H9 (cell line): ENCODE results near the gene DYNC2H1. TPM values are rescaled to one million over a fixed set of nuclear protein-coding genes. Genes with fewer than 3 reads are reported as not detected.

Experiments used
- DNase-seq: peaks from one replicate; pipeline ENCODE4 v3.0.0-alpha.2; 2017
- H2AFZ ChIP-seq: one replicate; pipeline ENCODE4 v1.6.1; 2013; ENCODE audit warnings: mild to moderate bottlenecking, low read length, control low read depth, moderate library complexity
- H2AK5ac ChIP-seq: 2 replicates; pipeline ENCODE4 v1.6.1; 2013; ENCODE audit warnings: low read length, control low read depth, mixed read lengths; ENCODE audit not compliant: insufficient read length
- H2BK120ac ChIP-seq: one replicate; pipeline ENCODE4 v1.6.1; 2013; ENCODE audit warnings: low read depth, mild to moderate bottlenecking, low read length, control low read depth, inconsistent platforms; ENCODE audit not compliant: poor library complexity, severe bottlenecking
- H2BK12ac ChIP-seq: 2 replicates; pipeline ENCODE4 v1.6.1; 2013; ENCODE audit warnings: low read length, control low read depth, mixed read lengths, low read depth; ENCODE audit not compliant: insufficient read length
- H2BK15ac ChIP-seq: 2 replicates; pipeline ENCODE4 v1.6.1; 2013; ENCODE audit warnings: low read depth, low read length, control low read depth
- H2BK20ac ChIP-seq: one replicate; pipeline ENCODE4 v1.6.1; 2013; ENCODE audit warnings: low read depth, mild to moderate bottlenecking, low read length, control low read depth, inconsistent platforms; ENCODE audit not compliant: poor library complexity, severe bottlenecking
- H2BK5ac ChIP-seq: 2 replicates; pipeline ENCODE4 v1.6.1; 2013; ENCODE audit warnings: low read length, control low read depth, mixed read lengths; ENCODE audit not compliant: insufficient read length
- H3K14ac ChIP-seq: 2 replicates; pipeline ENCODE4 v1.6.1; 2013; ENCODE audit warnings: low read length, control low read depth; ENCODE audit not compliant: insufficient read depth
- H3K18ac ChIP-seq: 2 replicates; pipeline ENCODE4 v1.6.1; 2013; ENCODE audit warnings: low read depth, mild to moderate bottlenecking, mixed read lengths, low read length, control low read depth; ENCODE audit not compliant: insufficient read length
- H3K23ac ChIP-seq: 2 replicates; pipeline ENCODE4 v1.6.1; 2013; ENCODE audit warnings: low read length, control low read depth, mixed read lengths, low read depth; ENCODE audit not compliant: insufficient read length
- H3K23me2 ChIP-seq: 2 replicates; pipeline ENCODE4 v1.6.1; 2013; ENCODE audit warnings: low read depth, mild to moderate bottlenecking, mixed read lengths, low read length, control low read depth; ENCODE audit not compliant: insufficient read length, poor library complexity, severe bottlenecking
- H3K27ac ChIP-seq: 2 replicates; pipeline ENCODE4 v1.5.1; 2013; ENCODE audit warnings: low read length, control low read depth, mixed read lengths, low read depth; ENCODE audit not compliant: insufficient read length
- H3K27me3 ChIP-seq: 2 replicates; pipeline ENCODE4 v1.6.1; 2013; ENCODE audit warnings: low read length, control low read depth, inconsistent platforms; ENCODE audit not compliant: insufficient read depth
- H3K4ac ChIP-seq: 2 replicates; pipeline ENCODE4 v1.6.1; 2013; ENCODE audit warnings: low read depth, mild to moderate bottlenecking, control low read depth, inconsistent platforms, low read length, moderate library complexity
- H3K4me1 ChIP-seq: 2 replicates; pipeline ENCODE4 v1.6.1; 2013; ENCODE audit warnings: low read length, control low read depth, inconsistent platforms; ENCODE audit not compliant: insufficient read depth
- H3K4me2 ChIP-seq: 2 replicates; pipeline ENCODE4 v1.6.1; 2013; ENCODE audit warnings: low read length, control low read depth, mixed read lengths; ENCODE audit not compliant: insufficient read length, insufficient read depth
- H3K56ac ChIP-seq: 2 replicates; pipeline ENCODE4 v1.6.1; 2013; ENCODE audit warnings: low read depth, mild to moderate bottlenecking, mixed read lengths, low read length, control low read depth; ENCODE audit not compliant: insufficient read length
- H3K79me1 ChIP-seq: 2 replicates; pipeline ENCODE4 v1.6.1; 2013; ENCODE audit warnings: low read depth, mild to moderate bottlenecking, moderate library complexity, low read length, control low read depth, inconsistent platforms; ENCODE audit not compliant: insufficient read depth, poor library complexity, severe bottlenecking
- H3K79me2 ChIP-seq: 2 replicates; pipeline ENCODE4 v1.6.1; 2013; ENCODE audit warnings: low read length, control low read depth, inconsistent platforms; ENCODE audit not compliant: insufficient read depth
- H3K9ac ChIP-seq: 2 replicates; pipeline ENCODE4 v1.6.1; 2013; ENCODE audit warnings: low read length, control low read depth, mixed read lengths; ENCODE audit not compliant: insufficient read length; ENCODE audit errors: extremely low read depth
- H3K9me3 ChIP-seq: one replicate; pipeline ENCODE4 v1.6.1; 2013; ENCODE audit warnings: low read depth, low read length, inconsistent platforms; ENCODE audit not compliant: control insufficient read depth
- H3T11ph ChIP-seq: one replicate; pipeline ENCODE4 v1.6.1; 2013; ENCODE audit warnings: mild to moderate bottlenecking, low read length, control low read depth, inconsistent platforms
- H4K20me1 ChIP-seq: one replicate; pipeline ENCODE4 v1.6.1; 2013; ENCODE audit not compliant: control insufficient read depth, insufficient read length, insufficient read depth
- H4K5ac ChIP-seq: 2 replicates; pipeline ENCODE4 v1.6.1; 2013; ENCODE audit warnings: low read depth, mild to moderate bottlenecking, mixed read lengths, low read length, control low read depth; ENCODE audit not compliant: insufficient read length
- H4K8ac ChIP-seq: replicated peaks from 2 replicates; pipeline ENCODE4 v1.6.1; 2013; ENCODE audit warnings: low read length, control low read depth, mixed read lengths, low read depth; ENCODE audit not compliant: insufficient read length
- H4K91ac ChIP-seq: 2 replicates; pipeline ENCODE4 v1.6.1; 2013; ENCODE audit warnings: low read depth, mild to moderate bottlenecking, moderate library complexity, mixed read lengths, low read length, control low read depth; ENCODE audit not compliant: insufficient read length
- H3K27ac Mint-ChIP-seq, 3 experiments: 2 replicates in 2 of 3; 3 replicates in 1 of 3; pipeline ENCODE4 v1.8.0; 2020 to 2021; ENCODE audit warnings: mixed read lengths in 3 of 3, mild to moderate bottlenecking in 1 of 3, moderate library complexity in 1 of 3
- H3K27me3 Mint-ChIP-seq: 2 replicates; pipeline ENCODE4 v1.8.0; 2021; ENCODE audit warnings: low read depth, mild to moderate bottlenecking, moderate library complexity, mixed read lengths
- H3K36me3 Mint-ChIP-seq, 3 experiments: 2 replicates in 2 of 3; 3 replicates in 1 of 3; pipeline ENCODE4 v1.8.0; 2020 to 2021; ENCODE audit warnings: low read depth in 3 of 3, mixed read lengths in 3 of 3; ENCODE audit not compliant: insufficient read depth in 1 of 3
- H3K4me1 Mint-ChIP-seq, 2 experiments: 2 replicates each; pipeline ENCODE4 v1.8.0; 2020; ENCODE audit warnings: mixed read lengths in 2 of 2
- H3K4me3 Mint-ChIP-seq, 2 experiments: 2 replicates in 1 of 2; 3 replicates in 1 of 2; pipeline ENCODE4 v1.8.0; 2020 to 2021; ENCODE audit warnings: mild to moderate bottlenecking in 2 of 2, mixed read lengths in 2 of 2, moderate library complexity in 1 of 2
- H3K9me3 Mint-ChIP-seq, 2 experiments: 2 replicates in 1 of 2; 3 replicates in 1 of 2; pipeline ENCODE4 v1.8.0; 2020; ENCODE audit warnings: mild to moderate bottlenecking in 2 of 2, mixed read lengths in 2 of 2, moderate library complexity in 1 of 2
- CTCF ChIP-seq: fragments of 200-600 bp; sonication (generic); conservative IDR thresholded peaks from 3 replicates; pipeline ENCODE4 v1.8.0; 2021; ENCODE audit warnings: antibody characterized with exemption, mild to moderate bottlenecking
- WGBS: extraction: QIAGEN DNeasy Blood & Tissue Kit; methylation state at CpG from one replicate; pipeline ENCODE4 v1.1.7; 2013; ENCODE audit warnings: missing lambda C conversion rate, low lambda C conversion rate, mixed read lengths; ENCODE audit not compliant: insufficient read length; ENCODE audit errors: extremely low coverage; 5-methylcytosine and 5-hydroxymethylcytosine counted together
- total RNA-seq: library from RNA; stranded (reverse); gene quantifications from 2 replicates; pipeline ENCODE4 v1.2.1, GENCODE V29; 2021

The DYNC2H1 gene
- total RNA-seq, 1 experiment from 2014 or later, result 13.2 TPM

- H3K56ac ChIP-seq, result no peak overlapping the region
These were observed 48.3 kb downstream of the DYNC2H1 start for GRCh38 chr11:103157542-103157941.

More at GRCh38 chr11:103157542-103157941, 48.3 kb downstream of the DYNC2H1 start:
- Histone ChIP-seq H2AFZ (no peak overlapping the region), H4K20me1 (no peaks in the 10 kb centered on the region), H2BK15ac (no peak overlapping the region), H4K5ac (no peak overlapping the region), H4K8ac (no peak overlapping the region), H3K27me3 (no peaks in the 10 kb centered on the region), H3K79me2 (no peaks in the 10 kb centered on the region), H3K4me2 (no peak overlapping the region), H2BK20ac (no peak overlapping the region), H3K18ac (no peak overlapping the region), H3K9me3 (no peaks in the 10 kb centered on the region), H3K23me2 (no peaks in the 10 kb centered on the region), H3K14ac (no peak overlapping the region), H3K79me1 (no peaks in the 10 kb centered on the region), H3K9ac (no peak overlapping the region), H3K23ac (no peak overlapping the region), H4K91ac (no peak overlapping the region), H2BK120ac (no peak overlapping the region), H3K27ac (no peak overlapping the region), H2AK5ac (no peak overlapping the region), H3K4me1 (no peaks in the 10 kb centered on the region), H2BK12ac (no peak overlapping the region), H2BK5ac (no peak overlapping the region), H3T11ph (no peak overlapping the region), H3K4ac (no peak overlapping the region)
- WGBS, result 100% methylated on average over 1 of the region's 3 CpGs
- no peak overlapping the region for H3K4me3 Mint-ChIP-seq
- no peaks in the 10 kb centered on the region for H3K9me3 Mint-ChIP-seq
- no peaks in the 10 kb centered on the region for H3K4me1 Mint-ChIP-seq
- no peak overlapping the region for H3K27ac Mint-ChIP-seq
- H3K27me3 Mint-ChIP-seq, result no peaks in the 10 kb centered on the region
- DNase-seq, result no peak
- TF ChIP-seq CTCF, result no peak
- peaks cover 2 to 14% (median 7%) of the 10 kb centered on the region in 3 experiments; a peak in 4 of 7 replicates for H3K36me3 Mint-ChIP-seq
